Esophagus (tissue), 2 donors: ENCODE measurements around the gene TMA7B. TPM values are rescaled to one million over a fixed set of nuclear protein-coding genes. Genes with fewer than 3 reads are reported as not detected.
"Not testable (repeated sequence)": the region's sequence is repeated elsewhere in the genome, so short reads cannot be mapped to it uniquely, and the experiment has no call there.

Experiments
- H3K27ac ChIP-seq, 2 donors: one replicate each; pipeline ENCODE4 v1.5.1; 2013; ENCODE audit warnings: low read depth in 2 of 2, mild to moderate bottlenecking in 2 of 2, inconsistent platforms in 1 of 2, low read length in 1 of 2, moderate library complexity in 1 of 2
- H3K27me3 ChIP-seq, 2 donors: one replicate each; pipeline ENCODE4 v1.6.1; 2013; ENCODE audit warnings: low read length in 2 of 2, control low read depth in 1 of 2, mild to moderate bottlenecking in 1 of 2; ENCODE audit not compliant: insufficient read depth in 2 of 2, control insufficient read depth in 1 of 2
- H3K36me3 ChIP-seq, 2 donors: one replicate each; pipeline ENCODE4 v1.6.1; 2013; ENCODE audit warnings: low read length in 1 of 2; ENCODE audit not compliant: control insufficient read depth in 2 of 2, insufficient read depth in 2 of 2
- H3K4me1 ChIP-seq, 2 donors: one replicate each; pipeline ENCODE4 v1.6.1; 2013; ENCODE audit warnings: low read length in 1 of 2; ENCODE audit not compliant: control insufficient read depth in 2 of 2, insufficient read depth in 2 of 2
- H3K4me3 ChIP-seq, 2 donors: one replicate each; pipeline ENCODE4 v1.5.1; 2013; ENCODE audit warnings: low read length in 2 of 2, mild to moderate bottlenecking in 2 of 2, low read depth in 1 of 2, moderate library complexity in 1 of 2
- H3K9me3 ChIP-seq, 2 donors: one replicate each; pipeline ENCODE4 v1.6.1; 2013; ENCODE audit warnings: mild to moderate bottlenecking in 2 of 2, low read depth in 1 of 2, low read length in 1 of 2, moderate library complexity in 1 of 2; ENCODE audit not compliant: control insufficient read depth in 2 of 2, insufficient read depth in 1 of 2
- WGBS, 2 donors: extraction: QIAGEN DNeasy Blood & Tissue Kit; methylation state at CpG; one replicate each; pipeline ENCODE4 v1.1.7; 2013; 5-methylcytosine and 5-hydroxymethylcytosine counted together
- polyA plus RNA-seq, 2 donors: library from polyadenylated mRNA; stranded (reverse); fragments of 200-250 nt; gene quantifications; one replicate each; pipeline ENCODE4 v1.2.3, GENCODE V29; 2013
- donor health status: healthy with polysubstance abuse.
- donor health status: Bipolar disorder and iron deficiency.

Gene TMA7B
- polyA plus RNA-seq, 2 donors, result 0.14 TPM; not detected in 1

- no peaks in the 10 kb centered on the region for H3K36me3 ChIP-seq
- 81 to 89% methylated on average over 8 of the region's 8 CpGs for WGBS, 2 donors
- H3K4me3 ChIP-seq, result no peak overlapping the region
- no peaks in the 10 kb centered on the region for H3K27me3 ChIP-seq
- no peak overlapping the region for H3K27ac ChIP-seq
- no peaks in the 10 kb centered on the region for H3K9me3 ChIP-seq
- no peaks in the 10 kb centered on the region for H3K4me1 ChIP-seq
Measured at GRCh38 chr22:39949964-39950737, 10.0 kb upstream of the TMA7B start.

- not testable (repeated sequence) for H3K9me3 ChIP-seq, H3K27ac ChIP-seq, H3K36me3 ChIP-seq, H3K4me1 ChIP-seq, H3K4me3 ChIP-seq, H3K27me3 ChIP-seq
- WGBS, 2 donors, result 77 to 80% methylated on average over 11 of the region's 11 CpGs
Measured at GRCh38 chr22:39951603-39952293, 8.4 kb upstream of the TMA7B start.

- Histone ChIP-seq H3K27ac (no peak overlapping the region), H3K4me1 (no peaks in the 10 kb centered on the region)
- 71 to 82% methylated on average over 6 of the region's 6 CpGs for WGBS, 2 donors
Measured at GRCh38 chr22:39952347-39952746, 7.8 kb upstream of the TMA7B start.

GRCh38 chr22:39953101-39953500 is 7.1 kb upstream of the TMA7B start:
- Histone ChIP-seq H3K27me3 (no peaks in the 10 kb centered on the region), H3K4me1 (no peaks in the 10 kb centered on the region), H3K9me3 (no peaks in the 10 kb centered on the region), H3K27ac (no peak overlapping the region), H3K36me3 (no peaks in the 10 kb centered on the region), H3K4me3 (no peak overlapping the region)
- 86 to 95% methylated on average over 2 of the region's 2 CpGs for WGBS, 2 donors

More at GRCh38 chr22:39952347-39952746, 7.8 kb upstream of the TMA7B start:
- no peaks in the 10 kb centered on the region for H3K36me3 ChIP-seq
- no peaks in the 10 kb centered on the region for H3K27me3 ChIP-seq
- H3K9me3 ChIP-seq, result no peaks in the 10 kb centered on the region
- no peak overlapping the region for H3K4me3 ChIP-seq

DNA sequence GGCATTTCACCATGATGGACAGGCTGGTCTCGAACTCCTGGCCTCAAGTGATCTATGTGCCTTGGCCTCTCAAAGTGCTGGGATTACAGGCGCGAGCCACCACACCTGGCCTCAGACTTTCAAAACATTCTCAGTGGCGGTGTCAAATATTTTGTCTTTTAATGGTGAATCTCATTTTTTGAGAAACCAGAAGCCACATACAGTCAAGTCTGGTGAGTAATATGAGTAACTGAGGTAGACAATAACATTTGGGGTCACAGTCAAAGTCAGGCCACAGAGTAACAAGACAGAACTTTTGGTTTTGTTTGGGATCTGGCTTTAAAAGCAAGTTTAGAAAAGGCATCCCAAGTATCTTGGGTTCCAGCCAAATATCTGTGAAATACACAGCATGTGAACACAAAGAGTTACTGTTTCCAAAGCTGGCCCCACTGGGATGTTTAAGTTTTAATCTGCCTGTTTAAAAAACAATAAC is 5.6 kb upstream of the TMA7B start:
- Histone ChIP-seq H3K4me1 (no peaks in the 10 kb centered on the region), H3K4me3 (no peak overlapping the region), H3K36me3 (no peaks in the 10 kb centered on the region), H3K27me3 (no peaks in the 10 kb centered on the region), H3K9me3 (no peaks in the 10 kb centered on the region), H3K27ac (no peak overlapping the region)
- 78 to 87% methylated on average over 4 of the region's 4 CpGs for WGBS, 2 donors

- Histone ChIP-seq H3K36me3 (no peaks in the 10 kb centered on the region), H3K27me3 (no peaks in the 10 kb centered on the region), H3K27ac (no peak overlapping the region), H3K9me3 (no peaks in the 10 kb centered on the region), H3K4me3 (no peak overlapping the region), H3K4me1 (peaks cover 0 to 4% of the 10 kb centered on the region in 2 donors)
- 97 to 98% methylated on average over 2 of the region's 2 CpGs for WGBS, 2 donors
Measured at GRCh38 chr22:39955675-39956074, 4.5 kb upstream of the TMA7B start.

GRCh38 chr22:39956932-39957664 is 3.1 kb upstream of the TMA7B start:
- peaks cover 0 to 4% of the 10 kb centered on the region in 2 donors for H3K4me1 ChIP-seq
- H3K27me3 ChIP-seq, result no peaks in the 10 kb centered on the region
- 54 to 66% methylated on average over 10 of the region's 10 CpGs for WGBS, 2 donors
- H3K27ac ChIP-seq, result no peak overlapping the region
- no peaks in the 10 kb centered on the region for H3K9me3 ChIP-seq
- H3K36me3 ChIP-seq, result no peaks in the 10 kb centered on the region
- no peak overlapping the region for H3K4me3 ChIP-seq

GRCh38 chr22:39958009-39958711 is 2.0 kb upstream of the TMA7B start:
- H3K27me3 ChIP-seq, result no peaks in the 10 kb centered on the region

More at GRCh38 chr22:39958009-39958711, 2.0 kb upstream of the TMA7B start:
- Histone ChIP-seq H3K4me3 (no peak overlapping the region), H3K9me3 (no peaks in the 10 kb centered on the region), H3K4me1 (peaks cover 0 to 4% of the 10 kb centered on the region in 2 donors), H3K36me3 (no peaks in the 10 kb centered on the region), H3K27ac (no peak overlapping the region)
- 83% methylated on average over 8 of the region's 8 CpGs for WGBS, 2 donors
